ENCODE data around the gene NUDC. TPM values are rescaled to one million over a fixed set of nuclear protein-coding genes. Genes with fewer than 3 reads are reported as not detected.

Gene NUDC
- total RNA-seq, 1 experiment from 2014 or later, result 118 TPM

- Histone ChIP-seq H3K79me2 (ENCODE audit: insufficient read depth, low read length) (peaks cover 15% of the 10 kb centered on the region; the same call in 1 of the 2 replicates), H2AK5ac (ENCODE audit: insufficient read length, low read length) (no peak overlapping the region), H3K4ac (ENCODE audit: low read depth, low read length) (no peak overlapping the region; the same call in 1 of the 2 replicates), H3K9me3 (ENCODE audit: control insufficient read depth, low read depth, low read length) (no peaks in the 10 kb centered on the region), H3K79me1 (ENCODE audit: insufficient read depth, low read depth, low read length, poor library complexity, severe bottlenecking) (peaks cover 13% of the 10 kb centered on the region), H3K4me2 (ENCODE audit: insufficient read depth, insufficient read length, low read length) (peak overlapping the region; percentile 94), H4K20me1 (ENCODE audit: control insufficient read depth, insufficient read depth, insufficient read length) (no peaks in the 10 kb centered on the region), H3K9ac (ENCODE audit: extremely low read depth, insufficient read length, low read length) (peak overlapping the region; percentile 83), H2BK5ac (ENCODE audit: insufficient read length, low read length) (no peak overlapping the region), H2AFZ (ENCODE audit: low read length) (no peak overlapping the region), H3K27me3 (ENCODE audit: insufficient read depth, low read length) (no peaks in the 10 kb centered on the region), H4K8ac (replicated peaks; ENCODE audit: insufficient read length, low read depth, low read length) (no peak overlapping the region), H4K91ac (ENCODE audit: insufficient read length, low read depth, low read length) (no peak overlapping the region), H3K56ac (ENCODE audit: insufficient read length, low read depth, low read length) (no peak overlapping the region), H3K14ac (ENCODE audit: insufficient read depth, low read length) (no peak overlapping the region), H3K27ac (ENCODE audit: insufficient read length, low read depth, low read length) (no peak overlapping the region), H2BK12ac (ENCODE audit: insufficient read length, low read depth, low read length) (no peak overlapping the region), H3T11ph (ENCODE audit: low read length) (no peak overlapping the region), H2BK120ac (ENCODE audit: low read depth, low read length, poor library complexity, severe bottlenecking) (no peak overlapping the region), H3K23me2 (ENCODE audit: insufficient read length, low read depth, low read length, poor library complexity, severe bottlenecking) (peaks cover 7% of the 10 kb centered on the region), H2BK20ac (ENCODE audit: low read depth, low read length, poor library complexity, severe bottlenecking) (no peak overlapping the region), H3K23ac (ENCODE audit: insufficient read length, low read depth, low read length) (no peak overlapping the region), H3K18ac (ENCODE audit: insufficient read length, low read depth, low read length) (no peak overlapping the region), H3K4me1 (ENCODE audit: insufficient read depth, low read length) (peaks cover 3% of the 10 kb centered on the region; the same call in 1 of the 2 replicates), H4K5ac (ENCODE audit: insufficient read length, low read depth, low read length) (no peak overlapping the region), H2BK15ac (ENCODE audit: low read depth, low read length) (no peak overlapping the region)
- H3K9me3 Mint-ChIP-seq, result peaks cover 0 to 2% of the 10 kb centered on the region in 2 experiments; a peak in 1 of 5 replicates
- peaks cover 22 to 40% (median 34%) of the 10 kb centered on the region in 3 experiments; a peak in 6 of 7 replicates for H3K36me3 Mint-ChIP-seq (ENCODE audit: insufficient read depth in 1 of 3, low read depth in 3 of 3)
- peak overlapping the region in 2 of 3 experiments; percentile 90 to 93; a peak in 3 of 7 replicates for H3K27ac Mint-ChIP-seq
- peaks cover 18% of the 10 kb centered on the region in 2 experiments for H3K4me1 Mint-ChIP-seq
- TF ChIP-seq CTCF (conservative IDR thresholded peaks at IDR 0.05), result no peak
- H3K4me3 Mint-ChIP-seq, result peak overlapping the region; percentile 93 to 96
- WGBS (ENCODE audit: extremely low coverage, insufficient read length, low lambda C conversion rate), result no CpG with 5 or more reads among the region's 6 CpGs
- no peak for DNase-seq
- H3K27me3 Mint-ChIP-seq (ENCODE audit: low read depth), result peaks cover 3% of the 10 kb centered on the region; the same call in 1 of the 2 replicates
Observed at GRCh38 chr1:26922431-26922729, 837 bp downstream of the NUDC start.
